ENCODE results near the gene DYSF. TPM values are rescaled to one million over a fixed set of nuclear protein-coding genes. Genes with fewer than 3 reads are reported as not detected.

The DYSF gene
- total RNA-seq, 1 donor from 2014 or later, result 112 TPM

- H3K4me3 Mint-ChIP-seq (ENCODE audit: unreplicated experiment), result no peak overlapping the region
- H3K27me3 Mint-ChIP-seq (ENCODE audit: low read depth), result no peaks in the 10 kb centered on the region
- no peak for DNase-seq (ENCODE audit: low spot score)
- peak overlapping the region; percentile 79 for H3K27ac Mint-ChIP-seq (ENCODE audit: unreplicated experiment)
- H3K9me3 Mint-ChIP-seq (ENCODE audit: low read depth), result no peaks in the 10 kb centered on the region
- TF ChIP-seq, protein P1, sequence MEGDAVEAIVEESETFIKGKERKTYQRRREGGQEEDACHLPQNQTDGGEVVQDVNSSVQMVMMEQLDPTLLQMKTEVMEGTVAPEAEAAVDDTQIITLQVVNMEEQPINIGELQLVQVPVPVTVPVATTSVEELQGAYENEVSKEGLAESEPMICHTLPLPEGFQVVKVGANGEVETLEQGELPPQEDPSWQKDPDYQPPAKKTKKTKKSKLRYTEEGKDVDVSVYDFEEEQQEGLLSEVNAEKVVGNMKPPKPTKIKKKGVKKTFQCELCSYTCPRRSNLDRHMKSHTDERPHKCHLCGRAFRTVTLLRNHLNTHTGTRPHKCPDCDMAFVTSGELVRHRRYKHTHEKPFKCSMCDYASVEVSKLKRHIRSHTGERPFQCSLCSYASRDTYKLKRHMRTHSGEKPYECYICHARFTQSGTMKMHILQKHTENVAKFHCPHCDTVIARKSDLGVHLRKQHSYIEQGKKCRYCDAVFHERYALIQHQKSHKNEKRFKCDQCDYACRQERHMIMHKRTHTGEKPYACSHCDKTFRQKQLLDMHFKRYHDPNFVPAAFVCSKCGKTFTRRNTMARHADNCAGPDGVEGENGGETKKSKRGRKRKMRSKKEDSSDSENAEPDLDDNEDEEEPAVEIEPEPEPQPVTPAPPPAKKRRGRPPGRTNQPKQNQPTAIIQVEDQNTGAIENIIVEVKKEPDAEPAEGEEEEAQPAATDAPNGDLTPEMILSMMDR (IDR thresholded peaks at IDR 0.05), result no peak
- no peaks in the 10 kb centered on the region for H3K36me3 Mint-ChIP-seq (ENCODE audit: low read depth)
- peaks cover 76% of the 10 kb centered on the region for H3K4me1 Mint-ChIP-seq (ENCODE audit: low read depth)
These were observed 4.0 kb downstream of the DYSF start for GRCh38 chr2:71457123-71457915.

- H3K27ac Mint-ChIP-seq (ENCODE audit: unreplicated experiment), result peak overlapping the region; percentile 79
- no peak for DNase-seq (ENCODE audit: low spot score)
- H3K4me3 Mint-ChIP-seq (ENCODE audit: unreplicated experiment), result no peak overlapping the region
- H3K36me3 Mint-ChIP-seq (ENCODE audit: low read depth), result no peaks in the 10 kb centered on the region
- TF ChIP-seq, protein P1 (IDR thresholded peaks at IDR 0.05), result no peak
- H3K9me3 Mint-ChIP-seq (ENCODE audit: low read depth), result no peaks in the 10 kb centered on the region
- peaks cover 73% of the 10 kb centered on the region for H3K4me1 Mint-ChIP-seq (ENCODE audit: low read depth)
- no peaks in the 10 kb centered on the region for H3K27me3 Mint-ChIP-seq (ENCODE audit: low read depth)
These were observed 4.6 kb downstream of the DYSF start for GRCh38 chr2:71457923-71458322.

DNA sequence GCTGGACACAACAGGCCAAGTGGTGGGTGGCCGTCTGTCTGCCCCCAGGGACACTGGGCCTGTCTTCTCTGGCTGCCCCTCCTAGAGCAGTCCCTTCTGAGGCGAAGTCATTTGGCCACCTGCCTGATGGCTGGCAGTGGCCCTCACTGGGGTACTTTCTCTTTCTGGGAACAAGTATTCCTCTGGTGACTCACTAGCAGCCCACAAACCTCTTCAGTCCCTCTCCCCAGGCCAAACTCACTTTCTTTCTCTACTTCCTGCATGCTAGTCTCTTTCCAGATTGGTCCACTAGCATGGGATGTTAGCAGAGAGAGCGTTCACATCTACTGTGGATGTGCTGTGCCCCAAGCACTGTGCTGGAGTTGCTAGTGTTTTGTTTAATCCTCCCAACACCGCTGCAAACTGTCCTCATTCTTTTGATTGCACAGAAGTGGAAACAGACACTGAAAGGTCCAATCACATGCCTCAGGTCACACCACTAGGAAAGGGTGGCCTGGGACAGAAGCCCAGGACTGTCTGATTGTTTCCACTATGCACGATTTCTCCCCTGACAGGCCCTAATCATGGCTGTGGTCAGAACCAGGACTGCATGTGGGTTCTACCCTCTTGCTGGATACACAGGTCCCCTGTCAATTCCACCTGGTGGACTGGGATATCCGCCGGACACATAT is 5.2 kb downstream of the DYSF start:
- H3K27me3 Mint-ChIP-seq (ENCODE audit: low read depth), result no peaks in the 10 kb centered on the region
- DNase-seq (ENCODE audit: low spot score), result no peak
- H3K4me3 Mint-ChIP-seq (ENCODE audit: unreplicated experiment), result no peak overlapping the region

GRCh38 chr2:71459084-71459431 is 5.7 kb downstream of the DYSF start:
- DNase-seq (ENCODE audit: low spot score), result no peak
- H3K9me3 Mint-ChIP-seq (ENCODE audit: low read depth), result no peaks in the 10 kb centered on the region
- no peaks in the 10 kb centered on the region for H3K36me3 Mint-ChIP-seq (ENCODE audit: low read depth)
- no peak overlapping the region for H3K4me3 Mint-ChIP-seq (ENCODE audit: unreplicated experiment)
- H3K4me1 Mint-ChIP-seq (ENCODE audit: low read depth), result peaks cover 68% of the 10 kb centered on the region
- H3K27me3 Mint-ChIP-seq (ENCODE audit: low read depth), result no peaks in the 10 kb centered on the region
- peak overlapping the region; percentile 92 for H3K27ac Mint-ChIP-seq (ENCODE audit: unreplicated experiment)
- TF ChIP-seq, protein P1 (IDR thresholded peaks at IDR 0.05), result no peak

More for the DNA sequence above, 5.2 kb downstream of the DYSF start:
- peaks cover 68% of the 10 kb centered on the region for H3K4me1 Mint-ChIP-seq (ENCODE audit: low read depth)
- H3K36me3 Mint-ChIP-seq (ENCODE audit: low read depth), result no peaks in the 10 kb centered on the region
- H3K9me3 Mint-ChIP-seq (ENCODE audit: low read depth), result no peaks in the 10 kb centered on the region
- TF ChIP-seq, protein P1 (IDR thresholded peaks at IDR 0.05), result no peak
- H3K27ac Mint-ChIP-seq (ENCODE audit: unreplicated experiment), result peak overlapping the region; percentile 92

DNA sequence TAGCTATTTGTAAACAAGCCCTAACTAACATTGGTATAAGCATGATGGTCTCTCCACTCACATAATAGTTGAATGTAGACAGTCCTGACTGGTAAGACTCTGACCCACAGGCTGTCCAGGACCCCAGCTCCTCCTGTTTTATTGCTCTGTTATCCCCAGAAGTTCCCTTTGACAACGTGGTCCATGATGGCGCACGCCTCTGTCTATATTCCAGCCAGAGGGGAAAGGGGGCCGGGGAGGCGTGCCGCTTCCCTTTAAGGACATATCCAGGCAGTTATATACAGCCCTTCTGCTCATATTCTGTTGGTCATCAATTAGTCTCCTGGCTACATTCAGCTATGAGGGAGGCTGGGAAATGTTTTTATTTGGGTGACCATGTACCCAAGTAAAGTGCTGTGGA is 6.7 kb downstream of the DYSF start:
- TF ChIP-seq, protein P1 (IDR thresholded peaks at IDR 0.05), result no peak
- Mint-ChIP-seq H3K4me3 (ENCODE audit: unreplicated experiment) (no peak overlapping the region), H3K9me3 (ENCODE audit: low read depth) (no peaks in the 10 kb centered on the region), H3K4me1 (ENCODE audit: low read depth) (peaks cover 59% of the 10 kb centered on the region), H3K36me3 (ENCODE audit: low read depth) (no peaks in the 10 kb centered on the region), H3K27ac (ENCODE audit: unreplicated experiment) (peak overlapping the region; percentile 17), H3K27me3 (ENCODE audit: low read depth) (no peaks in the 10 kb centered on the region)
- no peak for DNase-seq (ENCODE audit: low spot score)
